GM10266 (cell line): Measurements from ENCODE around the gene SCARB1.

ENCODE experiments used
- DNase-seq: peaks from one replicate; pipeline ENCODE4 v3.0.0; 2012; ENCODE audit errors: extremely low spot score
- CTCF ChIP-seq: IDR thresholded peaks from 2 replicates; pipeline ENCODE4 v1.5.1; 2012; ENCODE audit warnings: mild to moderate bottlenecking, low read depth; ENCODE audit not compliant: control insufficient read depth, insufficient read depth; ENCODE audit errors: missing control alignments

The SCARB1 gene

DNA sequence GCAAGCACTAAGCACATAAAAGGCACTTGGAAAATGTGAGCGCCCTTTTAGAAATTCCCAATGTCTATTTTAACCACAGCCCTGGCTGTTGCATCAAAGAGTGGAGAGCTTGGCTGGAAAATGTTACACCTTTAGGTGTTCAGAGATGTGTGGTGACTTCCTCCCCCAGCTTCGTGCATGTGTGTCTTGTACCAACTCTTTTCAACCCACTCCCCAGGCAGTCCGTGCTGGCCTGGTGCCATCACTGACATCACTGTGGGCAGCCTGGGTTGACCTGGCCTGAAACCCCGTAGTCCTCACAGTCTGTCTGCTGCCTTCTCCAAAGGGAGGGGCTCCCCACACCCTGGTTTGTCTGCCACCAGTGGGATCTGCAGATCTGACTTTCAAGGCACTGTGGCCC is 101.8 kb downstream of the SCARB1 start:
- DNase-seq: no peak
- TF ChIP-seq CTCF: no peak

- DNase-seq: no peak
- no peak for TF ChIP-seq CTCF
These were observed 102.6 kb downstream of the SCARB1 start for GRCh38 chr12:124761056-124761455.

DNA sequence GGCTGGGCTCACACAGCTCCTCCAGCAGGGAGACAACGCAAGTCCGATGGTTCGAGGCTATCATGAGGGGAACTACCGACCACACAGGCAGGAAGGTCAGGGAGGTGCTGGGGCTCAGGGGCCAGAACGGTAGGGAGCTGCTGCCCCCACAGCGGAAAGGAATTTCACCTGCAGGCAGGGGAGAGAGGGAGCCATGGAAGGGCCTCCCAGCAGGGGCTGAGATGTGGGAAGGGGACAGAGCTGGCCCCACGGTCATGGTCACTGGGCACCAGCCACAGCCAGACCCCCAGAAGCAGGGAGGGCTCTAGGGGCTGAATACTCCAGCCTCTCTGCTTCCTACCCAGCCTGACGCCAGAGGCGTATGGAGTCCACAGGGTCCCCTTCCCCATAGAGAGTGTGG is 103.1 kb downstream of the SCARB1 start:
- TF ChIP-seq CTCF: no peak
- no peak for DNase-seq

DNA sequence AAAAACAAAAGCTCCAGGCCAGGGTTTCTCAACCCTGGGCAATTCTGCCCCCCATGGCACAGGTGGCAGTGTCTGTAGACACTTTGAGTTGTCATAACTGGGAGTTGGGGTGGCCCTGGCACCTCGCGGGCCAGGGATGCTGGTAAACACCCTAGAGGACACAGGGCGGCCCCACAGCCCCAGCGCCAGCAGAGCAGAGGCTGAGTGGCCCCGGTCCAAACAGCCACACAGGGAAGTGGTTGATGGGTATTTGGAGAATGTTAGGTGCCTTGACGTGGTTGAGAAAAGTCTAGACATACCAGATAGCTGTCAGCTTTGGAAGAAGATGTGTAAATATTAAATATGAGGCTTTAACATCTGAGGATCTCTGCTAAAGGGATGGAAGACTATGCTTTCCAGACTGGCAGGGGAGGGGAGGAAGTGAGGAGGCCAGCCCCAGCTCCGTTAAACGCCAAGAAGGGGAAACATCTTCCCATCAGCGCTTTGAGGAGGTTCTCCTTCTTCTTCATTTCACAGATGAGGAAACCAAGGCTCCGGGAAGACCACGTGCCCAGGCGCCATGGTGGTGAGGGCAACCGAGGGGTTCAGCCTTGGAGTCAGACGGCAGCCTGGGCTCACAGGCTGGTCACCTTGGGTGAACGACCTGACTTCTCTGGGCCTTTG is 103.7 kb downstream of the SCARB1 start:
- TF ChIP-seq CTCF: no peak
- DNase-seq: no peak

- TF ChIP-seq CTCF: no peak
These were observed 105.1 kb downstream of the SCARB1 start for GRCh38 chr12:124758266-124759220.

DNA sequence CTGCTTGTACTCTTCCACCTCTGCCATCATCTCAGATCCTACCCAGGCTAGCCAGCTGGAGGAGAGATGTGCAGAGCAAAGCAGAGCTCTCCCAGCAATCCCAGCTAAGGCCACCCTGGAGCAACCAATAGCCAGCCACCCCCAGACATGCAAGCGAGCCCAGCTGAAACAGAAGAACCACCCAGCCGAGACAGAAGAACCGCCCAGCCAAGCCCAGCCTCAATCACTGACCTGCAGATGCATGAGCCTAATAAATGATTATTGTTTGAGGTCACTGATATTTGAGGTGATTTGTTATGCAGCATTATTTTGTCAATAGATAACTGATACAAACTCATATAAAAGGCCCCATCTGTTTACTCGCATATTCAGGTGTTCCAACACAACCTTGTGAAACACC is 106.3 kb downstream of the SCARB1 start:
- no peak for DNase-seq
- TF ChIP-seq CTCF: no peak

More at GRCh38 chr12:124758266-124759220, 105.1 kb downstream of the SCARB1 start:
- DNase-seq: no peak

GRCh38 chr12:124756760-124757159 is 106.9 kb downstream of the SCARB1 start:
- TF ChIP-seq CTCF: no peak
- DNase-seq: no peak
